H9 (cell line): Measurements from ENCODE around the gene CRLF3. TPM values are rescaled to one million over a fixed set of nuclear protein-coding genes. Genes with fewer than 3 reads are reported as not detected.
A peak's percentile ranks its signal among the peaks of the same experiment; 100 is the strongest.

Source experiments
- DNase-seq: peaks from one replicate; pipeline ENCODE4 v3.0.0-alpha.2; 2017
- H2AFZ ChIP-seq: one replicate; pipeline ENCODE4 v1.6.1; 2013; ENCODE audit warnings: mild to moderate bottlenecking, low read length, control low read depth, moderate library complexity
- H2AK5ac ChIP-seq: 2 replicates; pipeline ENCODE4 v1.6.1; 2013; ENCODE audit warnings: low read length, control low read depth, mixed read lengths; ENCODE audit not compliant: insufficient read length
- H2BK120ac ChIP-seq: one replicate; pipeline ENCODE4 v1.6.1; 2013; ENCODE audit warnings: low read depth, mild to moderate bottlenecking, low read length, control low read depth, inconsistent platforms; ENCODE audit not compliant: poor library complexity, severe bottlenecking
- H2BK12ac ChIP-seq: 2 replicates; pipeline ENCODE4 v1.6.1; 2013; ENCODE audit warnings: low read length, control low read depth, mixed read lengths, low read depth; ENCODE audit not compliant: insufficient read length
- H2BK15ac ChIP-seq: 2 replicates; pipeline ENCODE4 v1.6.1; 2013; ENCODE audit warnings: low read depth, low read length, control low read depth
- H2BK20ac ChIP-seq: one replicate; pipeline ENCODE4 v1.6.1; 2013; ENCODE audit warnings: low read depth, mild to moderate bottlenecking, low read length, control low read depth, inconsistent platforms; ENCODE audit not compliant: poor library complexity, severe bottlenecking
- H2BK5ac ChIP-seq: 2 replicates; pipeline ENCODE4 v1.6.1; 2013; ENCODE audit warnings: low read length, control low read depth, mixed read lengths; ENCODE audit not compliant: insufficient read length
- H3K14ac ChIP-seq: 2 replicates; pipeline ENCODE4 v1.6.1; 2013; ENCODE audit warnings: low read length, control low read depth; ENCODE audit not compliant: insufficient read depth
- H3K18ac ChIP-seq: 2 replicates; pipeline ENCODE4 v1.6.1; 2013; ENCODE audit warnings: low read depth, mild to moderate bottlenecking, mixed read lengths, low read length, control low read depth; ENCODE audit not compliant: insufficient read length
- H3K23ac ChIP-seq: 2 replicates; pipeline ENCODE4 v1.6.1; 2013; ENCODE audit warnings: low read length, control low read depth, mixed read lengths, low read depth; ENCODE audit not compliant: insufficient read length
- H3K23me2 ChIP-seq: 2 replicates; pipeline ENCODE4 v1.6.1; 2013; ENCODE audit warnings: low read depth, mild to moderate bottlenecking, mixed read lengths, low read length, control low read depth; ENCODE audit not compliant: insufficient read length, poor library complexity, severe bottlenecking
- H3K27ac ChIP-seq: 2 replicates; pipeline ENCODE4 v1.5.1; 2013; ENCODE audit warnings: low read length, control low read depth, mixed read lengths, low read depth; ENCODE audit not compliant: insufficient read length
- H3K27me3 ChIP-seq: 2 replicates; pipeline ENCODE4 v1.6.1; 2013; ENCODE audit warnings: low read length, control low read depth, inconsistent platforms; ENCODE audit not compliant: insufficient read depth
- H3K4ac ChIP-seq: 2 replicates; pipeline ENCODE4 v1.6.1; 2013; ENCODE audit warnings: low read depth, mild to moderate bottlenecking, control low read depth, inconsistent platforms, low read length, moderate library complexity
- H3K4me1 ChIP-seq: 2 replicates; pipeline ENCODE4 v1.6.1; 2013; ENCODE audit warnings: low read length, control low read depth, inconsistent platforms; ENCODE audit not compliant: insufficient read depth
- H3K4me2 ChIP-seq: 2 replicates; pipeline ENCODE4 v1.6.1; 2013; ENCODE audit warnings: low read length, control low read depth, mixed read lengths; ENCODE audit not compliant: insufficient read length, insufficient read depth
- H3K56ac ChIP-seq: 2 replicates; pipeline ENCODE4 v1.6.1; 2013; ENCODE audit warnings: low read depth, mild to moderate bottlenecking, mixed read lengths, low read length, control low read depth; ENCODE audit not compliant: insufficient read length
- H3K79me1 ChIP-seq: 2 replicates; pipeline ENCODE4 v1.6.1; 2013; ENCODE audit warnings: low read depth, mild to moderate bottlenecking, moderate library complexity, low read length, control low read depth, inconsistent platforms; ENCODE audit not compliant: insufficient read depth, poor library complexity, severe bottlenecking
- H3K79me2 ChIP-seq: 2 replicates; pipeline ENCODE4 v1.6.1; 2013; ENCODE audit warnings: low read length, control low read depth, inconsistent platforms; ENCODE audit not compliant: insufficient read depth
- H3K9ac ChIP-seq: 2 replicates; pipeline ENCODE4 v1.6.1; 2013; ENCODE audit warnings: low read length, control low read depth, mixed read lengths; ENCODE audit not compliant: insufficient read length; ENCODE audit errors: extremely low read depth
- H3K9me3 ChIP-seq: one replicate; pipeline ENCODE4 v1.6.1; 2013; ENCODE audit warnings: low read depth, low read length, inconsistent platforms; ENCODE audit not compliant: control insufficient read depth
- H3T11ph ChIP-seq: one replicate; pipeline ENCODE4 v1.6.1; 2013; ENCODE audit warnings: mild to moderate bottlenecking, low read length, control low read depth, inconsistent platforms
- H4K20me1 ChIP-seq: one replicate; pipeline ENCODE4 v1.6.1; 2013; ENCODE audit not compliant: control insufficient read depth, insufficient read length, insufficient read depth
- H4K5ac ChIP-seq: 2 replicates; pipeline ENCODE4 v1.6.1; 2013; ENCODE audit warnings: low read depth, mild to moderate bottlenecking, mixed read lengths, low read length, control low read depth; ENCODE audit not compliant: insufficient read length
- H4K8ac ChIP-seq: replicated peaks from 2 replicates; pipeline ENCODE4 v1.6.1; 2013; ENCODE audit warnings: low read length, control low read depth, mixed read lengths, low read depth; ENCODE audit not compliant: insufficient read length
- H4K91ac ChIP-seq: 2 replicates; pipeline ENCODE4 v1.6.1; 2013; ENCODE audit warnings: low read depth, mild to moderate bottlenecking, moderate library complexity, mixed read lengths, low read length, control low read depth; ENCODE audit not compliant: insufficient read length
- H3K27ac Mint-ChIP-seq, 3 experiments: 2 replicates in 2 of 3; 3 replicates in 1 of 3; pipeline ENCODE4 v1.8.0; 2020 to 2021; ENCODE audit warnings: mixed read lengths in 3 of 3, mild to moderate bottlenecking in 1 of 3, moderate library complexity in 1 of 3
- H3K27me3 Mint-ChIP-seq: 2 replicates; pipeline ENCODE4 v1.8.0; 2021; ENCODE audit warnings: low read depth, mild to moderate bottlenecking, moderate library complexity, mixed read lengths
- H3K36me3 Mint-ChIP-seq, 3 experiments: 2 replicates in 2 of 3; 3 replicates in 1 of 3; pipeline ENCODE4 v1.8.0; 2020 to 2021; ENCODE audit warnings: low read depth in 3 of 3, mixed read lengths in 3 of 3; ENCODE audit not compliant: insufficient read depth in 1 of 3
- H3K4me1 Mint-ChIP-seq, 2 experiments: 2 replicates each; pipeline ENCODE4 v1.8.0; 2020; ENCODE audit warnings: mixed read lengths in 2 of 2
- H3K4me3 Mint-ChIP-seq, 2 experiments: 2 replicates in 1 of 2; 3 replicates in 1 of 2; pipeline ENCODE4 v1.8.0; 2020 to 2021; ENCODE audit warnings: mild to moderate bottlenecking in 2 of 2, mixed read lengths in 2 of 2, moderate library complexity in 1 of 2
- H3K9me3 Mint-ChIP-seq, 2 experiments: 2 replicates in 1 of 2; 3 replicates in 1 of 2; pipeline ENCODE4 v1.8.0; 2020; ENCODE audit warnings: mild to moderate bottlenecking in 2 of 2, mixed read lengths in 2 of 2, moderate library complexity in 1 of 2
- CTCF ChIP-seq: fragments of 200-600 bp; sonication (generic); conservative IDR thresholded peaks from 3 replicates; pipeline ENCODE4 v1.8.0; 2021; ENCODE audit warnings: antibody characterized with exemption, mild to moderate bottlenecking
- WGBS: extraction: QIAGEN DNeasy Blood & Tissue Kit; methylation state at CpG from one replicate; pipeline ENCODE4 v1.1.7; 2013; ENCODE audit warnings: missing lambda C conversion rate, low lambda C conversion rate, mixed read lengths; ENCODE audit not compliant: insufficient read length; ENCODE audit errors: extremely low coverage; 5-methylcytosine and 5-hydroxymethylcytosine counted together
- total RNA-seq: library from RNA; stranded (reverse); gene quantifications from 2 replicates; pipeline ENCODE4 v1.2.1, GENCODE V29; 2021

Gene CRLF3
- total RNA-seq, 1 experiment from 2014 or later: 18.1 TPM

- no peak overlapping the region for H2AFZ ChIP-seq
- no peak overlapping the region for H2BK120ac ChIP-seq
- no peak overlapping the region for H3K27ac ChIP-seq
- no peak overlapping the region for H4K5ac ChIP-seq
- no peaks in the 10 kb centered on the region for H3K79me1 ChIP-seq
- no peaks in the 10 kb centered on the region for H3K9me3 ChIP-seq
- no peak overlapping the region for H3T11ph ChIP-seq
- H3K4ac ChIP-seq: no peak overlapping the region
- no peak for TF ChIP-seq CTCF
- H2BK5ac ChIP-seq: no peak overlapping the region
- no peaks in the 10 kb centered on the region for H3K79me2 ChIP-seq
- H3K14ac ChIP-seq: no peak overlapping the region
- no peaks in the 10 kb centered on the region for H3K4me1 ChIP-seq
- no peak overlapping the region for H4K8ac ChIP-seq
- no peaks in the 10 kb centered on the region for H4K20me1 ChIP-seq
- H4K91ac ChIP-seq: no peak overlapping the region
- H2BK20ac ChIP-seq: no peak overlapping the region
- whole genome bisulfite sequencing: no CpG with 5 or more reads among the region's 9 CpGs
- Mint-ChIP-seq H3K9me3 (no peaks in the 10 kb centered on the region), H3K4me1 (no peaks in the 10 kb centered on the region), H3K27me3 (no peaks in the 10 kb centered on the region), H3K27ac (peak overlapping the region in 2 of 3 experiments; percentile 44 to 69; a peak in 2 of 7 replicates), H3K36me3 (peaks cover 33 to 85% (median 72%) of the 10 kb centered on the region in 3 experiments; a peak in 6 of 7 replicates), H3K4me3 (no peak overlapping the region)
- H2BK12ac ChIP-seq: no peak overlapping the region
- H3K9ac ChIP-seq: no peak overlapping the region
- H2AK5ac ChIP-seq: no peak overlapping the region
- no peak overlapping the region for H3K4me2 ChIP-seq
- no peak overlapping the region for H2BK15ac ChIP-seq
- no peaks in the 10 kb centered on the region for H3K23me2 ChIP-seq
- DNase-seq: no peak
- no peak overlapping the region for H3K23ac ChIP-seq
- no peaks in the 10 kb centered on the region for H3K27me3 ChIP-seq
- no peak overlapping the region for H3K18ac ChIP-seq
- H3K56ac ChIP-seq: no peak overlapping the region
Measured at GRCh38 chr17:30793282-30793977, 31.1 kb downstream of the CRLF3 start.
